Measurements from ENCODE around the gene PDP2. TPM values are rescaled to one million over a fixed set of nuclear protein-coding genes. Genes with fewer than 3 reads are reported as not detected.

Gene PDP2
- total RNA-seq, 1 experiment from 2014 or later = 23.1 TPM

GRCh38 chr16:66849021-66849420 lies 31.3 kb upstream of the PDP2 start:
- H3K4me1 ChIP-seq (ENCODE audit: insufficient read depth, low read length) = no peaks in the 10 kb centered on the region; the same call in 1 of the 2 replicates
- H3K79me2 ChIP-seq (ENCODE audit: insufficient read depth, low read length) = no peaks in the 10 kb centered on the region
- no peak overlapping the region for H3K9ac ChIP-seq (ENCODE audit: extremely low read depth, insufficient read length, low read length)
- TF ChIP-seq, protein P1, sequence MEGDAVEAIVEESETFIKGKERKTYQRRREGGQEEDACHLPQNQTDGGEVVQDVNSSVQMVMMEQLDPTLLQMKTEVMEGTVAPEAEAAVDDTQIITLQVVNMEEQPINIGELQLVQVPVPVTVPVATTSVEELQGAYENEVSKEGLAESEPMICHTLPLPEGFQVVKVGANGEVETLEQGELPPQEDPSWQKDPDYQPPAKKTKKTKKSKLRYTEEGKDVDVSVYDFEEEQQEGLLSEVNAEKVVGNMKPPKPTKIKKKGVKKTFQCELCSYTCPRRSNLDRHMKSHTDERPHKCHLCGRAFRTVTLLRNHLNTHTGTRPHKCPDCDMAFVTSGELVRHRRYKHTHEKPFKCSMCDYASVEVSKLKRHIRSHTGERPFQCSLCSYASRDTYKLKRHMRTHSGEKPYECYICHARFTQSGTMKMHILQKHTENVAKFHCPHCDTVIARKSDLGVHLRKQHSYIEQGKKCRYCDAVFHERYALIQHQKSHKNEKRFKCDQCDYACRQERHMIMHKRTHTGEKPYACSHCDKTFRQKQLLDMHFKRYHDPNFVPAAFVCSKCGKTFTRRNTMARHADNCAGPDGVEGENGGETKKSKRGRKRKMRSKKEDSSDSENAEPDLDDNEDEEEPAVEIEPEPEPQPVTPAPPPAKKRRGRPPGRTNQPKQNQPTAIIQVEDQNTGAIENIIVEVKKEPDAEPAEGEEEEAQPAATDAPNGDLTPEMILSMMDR (conservative IDR thresholded peaks at IDR 0.05) = no peak
- H3K79me1 ChIP-seq (ENCODE audit: insufficient read depth, low read depth, low read length, poor library complexity, severe bottlenecking) = no peaks in the 10 kb centered on the region
- no CpG with 5 or more reads among the region's 2 CpGs for WGBS (ENCODE audit: extremely low coverage, insufficient read length, low lambda C conversion rate)
- H4K20me1 ChIP-seq (ENCODE audit: control insufficient read depth, insufficient read depth, insufficient read length) = no peaks in the 10 kb centered on the region
- H3K9me3 ChIP-seq (ENCODE audit: control insufficient read depth, low read depth, low read length) = no peaks in the 10 kb centered on the region
- no peak overlapping the region for H3K23ac ChIP-seq (ENCODE audit: insufficient read length, low read depth, low read length)
- no peak overlapping the region for H2AK5ac ChIP-seq (ENCODE audit: insufficient read length, low read length)
- H3K27ac ChIP-seq (ENCODE audit: insufficient read length, low read depth, low read length) = no peak overlapping the region
- Mint-ChIP-seq H3K4me3 (no peak overlapping the region), H3K36me3 (ENCODE audit: insufficient read depth in 1 of 3, low read depth in 3 of 3) (no peaks in the 10 kb centered on the region; a peak in 1 of 7 replicates), H3K27ac (no peak overlapping the region), H3K4me1 (peaks cover under 1 to 14% of the 10 kb centered on the region in 2 experiments; a peak in 3 of 4 replicates), H3K27me3 (ENCODE audit: low read depth) (peaks cover 50% of the 10 kb centered on the region), H3K9me3 (no peaks in the 10 kb centered on the region)
- no peak overlapping the region for H3K4ac ChIP-seq (ENCODE audit: low read depth, low read length)
- no peak overlapping the region for H2AFZ ChIP-seq (ENCODE audit: low read length)
- H3T11ph ChIP-seq (ENCODE audit: low read length) = no peak overlapping the region
- H3K27me3 ChIP-seq (ENCODE audit: insufficient read depth, low read length) = peaks cover 12% of the 10 kb centered on the region
- H2BK5ac ChIP-seq (ENCODE audit: insufficient read length, low read length) = no peak overlapping the region
- H2BK15ac ChIP-seq (ENCODE audit: low read depth, low read length) = no peak overlapping the region
- H3K56ac ChIP-seq (ENCODE audit: insufficient read length, low read depth, low read length) = no peak overlapping the region
- H4K5ac ChIP-seq (ENCODE audit: insufficient read length, low read depth, low read length) = no peak overlapping the region
- no peak overlapping the region for H2BK120ac ChIP-seq (ENCODE audit: low read depth, low read length, poor library complexity, severe bottlenecking)
- H3K14ac ChIP-seq (ENCODE audit: insufficient read depth, low read length) = no peak overlapping the region
- no peak overlapping the region for H2BK12ac ChIP-seq (ENCODE audit: insufficient read length, low read depth, low read length)
- no peak for DNase-seq
- no peak overlapping the region for H2BK20ac ChIP-seq (ENCODE audit: low read depth, low read length, poor library complexity, severe bottlenecking)
- no peak overlapping the region for H3K4me2 ChIP-seq (ENCODE audit: insufficient read depth, insufficient read length, low read length)
- no peak overlapping the region for H4K91ac ChIP-seq (ENCODE audit: insufficient read length, low read depth, low read length)
- peaks cover 10% of the 10 kb centered on the region for H3K23me2 ChIP-seq (ENCODE audit: insufficient read length, low read depth, low read length, poor library complexity, severe bottlenecking)
- no peak overlapping the region for H4K8ac ChIP-seq (replicated peaks; ENCODE audit: insufficient read length, low read depth, low read length)
- H3K18ac ChIP-seq (ENCODE audit: insufficient read length, low read depth, low read length) = no peak overlapping the region
